Measurements from ENCODE around the gene PALD1.

DNA sequence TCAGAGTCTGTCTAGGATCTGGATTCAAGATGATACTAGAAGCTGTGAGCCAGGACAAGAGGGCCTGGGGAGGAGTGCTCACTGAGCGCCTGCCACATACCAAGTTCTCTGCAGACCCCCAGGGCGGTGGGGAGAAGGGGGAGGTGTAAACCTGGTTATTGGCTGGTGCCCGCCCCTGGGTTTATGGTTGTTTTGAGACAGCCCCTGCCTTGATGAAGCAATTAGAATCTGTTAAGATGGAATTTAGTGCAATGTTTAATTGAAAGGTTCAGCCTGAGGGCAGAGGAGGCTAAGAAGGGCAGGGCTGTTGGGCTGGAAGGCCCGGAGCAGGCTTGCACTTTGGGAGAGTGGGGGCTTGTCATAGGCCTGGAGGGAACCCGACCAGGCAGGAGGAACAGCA is 81.3 kb downstream of the PALD1 start:
- TF ChIP-seq, protein P1, sequence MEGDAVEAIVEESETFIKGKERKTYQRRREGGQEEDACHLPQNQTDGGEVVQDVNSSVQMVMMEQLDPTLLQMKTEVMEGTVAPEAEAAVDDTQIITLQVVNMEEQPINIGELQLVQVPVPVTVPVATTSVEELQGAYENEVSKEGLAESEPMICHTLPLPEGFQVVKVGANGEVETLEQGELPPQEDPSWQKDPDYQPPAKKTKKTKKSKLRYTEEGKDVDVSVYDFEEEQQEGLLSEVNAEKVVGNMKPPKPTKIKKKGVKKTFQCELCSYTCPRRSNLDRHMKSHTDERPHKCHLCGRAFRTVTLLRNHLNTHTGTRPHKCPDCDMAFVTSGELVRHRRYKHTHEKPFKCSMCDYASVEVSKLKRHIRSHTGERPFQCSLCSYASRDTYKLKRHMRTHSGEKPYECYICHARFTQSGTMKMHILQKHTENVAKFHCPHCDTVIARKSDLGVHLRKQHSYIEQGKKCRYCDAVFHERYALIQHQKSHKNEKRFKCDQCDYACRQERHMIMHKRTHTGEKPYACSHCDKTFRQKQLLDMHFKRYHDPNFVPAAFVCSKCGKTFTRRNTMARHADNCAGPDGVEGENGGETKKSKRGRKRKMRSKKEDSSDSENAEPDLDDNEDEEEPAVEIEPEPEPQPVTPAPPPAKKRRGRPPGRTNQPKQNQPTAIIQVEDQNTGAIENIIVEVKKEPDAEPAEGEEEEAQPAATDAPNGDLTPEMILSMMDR (conservative IDR thresholded peaks at IDR 0.05) = no peak
- no peak for TF ChIP-seq ZFX (IDR thresholded peaks at IDR 0.05)
